PFSK-1 (cell line): ENCODE data around the gene GP1BA.

Experiments
- SIN3A ChIP-seq: IDR thresholded peaks from 2 replicates; pipeline ENCODE4 v1.6.1; 2012; ENCODE audit warnings: mild to moderate bottlenecking, low read length, moderate library complexity, borderline replicate concordance; ENCODE audit not compliant: insufficient read depth
- TAF1 ChIP-seq: IDR thresholded peaks from 2 replicates; pipeline ENCODE4 v1.6.1; 2012; ENCODE audit warnings: low read length, control low read depth, borderline replicate concordance; ENCODE audit not compliant: insufficient read depth

DNA sequence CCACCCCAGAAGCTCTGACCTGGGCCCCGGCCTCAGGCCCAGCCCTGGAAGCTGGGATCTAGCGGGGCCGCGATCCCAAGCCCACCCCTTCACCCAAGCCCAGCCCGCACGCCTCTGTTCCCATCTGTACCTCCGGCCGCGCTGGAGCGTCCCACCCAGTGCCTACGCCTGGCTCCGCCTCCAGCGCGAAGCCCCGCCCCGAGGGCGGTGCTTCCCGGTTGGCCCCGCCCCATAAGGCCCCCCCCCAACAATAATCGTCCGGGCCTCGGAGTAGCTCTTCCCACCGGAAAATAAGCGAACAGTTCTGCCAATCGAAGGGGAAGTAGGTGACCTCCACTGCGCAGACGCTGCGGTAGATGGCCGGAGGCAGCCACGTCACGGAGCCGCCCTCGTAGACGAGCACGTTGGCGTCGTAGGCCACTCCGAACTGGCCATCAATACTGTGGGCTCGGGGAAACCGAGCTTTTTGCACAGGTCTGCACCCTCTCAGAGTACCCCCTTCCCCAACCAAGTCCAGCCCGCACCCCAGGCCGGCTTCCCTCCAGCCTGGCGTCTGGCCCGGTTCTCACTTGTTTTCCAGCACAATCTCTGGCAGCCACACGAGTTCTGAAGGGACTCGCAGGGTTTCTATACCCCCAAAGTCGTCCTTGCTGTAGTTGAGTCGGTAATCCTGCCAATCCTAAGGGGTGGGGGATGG lies 30.3 kb upstream of the GP1BA start:
- TF ChIP-seq TAF1 (no peak), SIN3A (no peak)
